NCI-H524 treated with DMSO at 0.1 percent for 48 hours (cell line): ENCODE measurements around the gene ZSWIM8.

Source experiments
- DNase-seq: peaks from one replicate; lab custom pipeline; 2025; lab: John Stamatoyannopoulos, UW

The ZSWIM8 gene

GRCh38 chr10:73843261-73843660 is 57.9 kb downstream of the ZSWIM8 start:
- no peak for DNase-seq

DNA sequence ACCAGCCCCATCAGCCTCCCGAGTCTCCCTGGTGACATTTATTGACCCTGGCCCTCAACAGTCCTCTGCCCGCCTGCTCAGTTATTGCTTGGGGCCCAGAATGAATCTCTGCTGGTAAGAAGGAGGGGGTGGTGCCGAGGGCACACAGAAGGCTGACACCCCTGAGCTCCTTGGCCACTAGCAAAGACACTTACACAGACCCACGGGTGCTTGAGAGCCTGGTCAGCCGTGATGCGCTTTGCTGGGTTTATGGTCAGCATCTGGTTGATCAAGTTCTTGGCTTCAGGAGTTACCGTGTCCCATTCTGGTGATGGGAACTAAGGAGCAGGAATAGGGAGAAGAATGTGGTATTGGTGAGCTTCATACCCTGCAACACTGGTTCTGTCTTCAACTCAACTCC is 61.6 kb downstream of the ZSWIM8 start:
- DNase-seq: no peak

- no peak for DNase-seq
Observed at GRCh38 chr10:73848821-73849489, 63.5 kb downstream of the ZSWIM8 start.

DNA sequence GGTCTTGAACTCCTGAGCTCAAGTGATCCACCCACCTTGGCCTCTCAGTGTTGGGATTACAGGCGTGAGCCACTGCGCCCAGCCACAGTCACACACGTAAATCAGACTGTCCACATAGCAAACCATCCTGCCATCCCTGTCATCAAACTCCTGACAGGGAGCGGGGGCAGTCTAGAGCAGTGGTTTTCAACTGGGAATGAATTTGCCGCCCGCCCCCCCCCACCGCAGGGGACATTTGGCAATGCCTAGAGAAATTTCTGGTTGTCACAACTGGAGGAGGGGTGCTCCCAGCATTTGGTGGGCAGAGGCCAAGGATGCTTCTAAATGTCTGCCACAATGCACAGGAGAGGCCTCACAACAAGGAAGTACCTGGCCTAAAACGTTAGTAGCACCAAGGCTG is 64.8 kb downstream of the ZSWIM8 start:
- DNase-seq: no peak

- no peak for DNase-seq
Observed at GRCh38 chr10:73850863-73851461, 65.6 kb downstream of the ZSWIM8 start.
